Transverse colon (tissue), 4 donors: Measurements from ENCODE around the gene OLAH.

ENCODE experiments used
- EP300 ChIP-seq: sonication (generic); formaldehyde crosslinking; IDR thresholded peaks from one replicate; pipeline ENCODE4 v1.6.1; 2017; ENCODE audit warnings: antibody characterized with exemption, low read depth
- POLR2AphosphoS5 ChIP-seq, 3 donors: sonication (generic); formaldehyde crosslinking; IDR thresholded peaks; one replicate each; pipeline ENCODE4 v1.6.1; 2016; ENCODE audit warnings: antibody characterized with exemption in 3 of 3
- TF ChIP-seq, protein P1 (sequence below), 5 experiments: fragments of 200-600 bp in 3 of 5; fragments of 450-650 bp in 2 of 5; sonication (generic) in 3 of 5; IDR thresholded peaks; 1 replicate in 2 of 5; 2 replicates in 3 of 5; pipeline ENCODE4 v1.5.1; 2016 to 2017; ENCODE audit warnings: antibody characterized with exemption in 5 of 5, inconsistent platforms in 3 of 5, mild to moderate bottlenecking in 2 of 5, moderate library complexity in 1 of 5

DNA sequence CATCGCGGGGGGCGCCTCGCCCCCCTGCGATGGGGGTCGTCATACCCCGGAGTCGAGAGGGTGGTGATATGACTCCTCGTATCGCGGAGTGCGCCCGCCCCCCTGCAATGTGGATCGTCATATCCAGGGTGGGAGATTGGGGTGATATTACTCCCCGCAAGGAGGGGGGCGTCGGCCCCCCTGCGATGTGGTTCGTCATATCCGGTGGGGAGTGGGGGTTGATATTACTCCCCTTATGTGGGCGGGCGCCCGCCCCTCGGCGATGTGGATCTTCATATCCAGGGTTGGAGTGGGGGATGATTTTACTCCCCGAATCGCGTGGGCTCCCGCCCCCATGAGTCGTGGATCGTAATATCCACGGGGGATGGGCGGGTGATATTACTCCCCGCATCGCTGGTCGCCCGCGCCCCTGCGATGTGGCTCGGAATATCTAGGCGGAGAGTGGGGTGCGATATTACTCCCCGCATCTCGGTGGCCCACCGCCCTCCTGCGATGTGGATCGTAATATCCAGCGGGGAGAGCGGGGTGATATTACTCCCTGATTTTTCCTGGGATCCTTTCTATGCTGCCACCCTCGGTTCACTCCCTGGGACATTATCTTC, 47.7 kb upstream of the OLAH start:
- TF ChIP-seq, protein P1, sequence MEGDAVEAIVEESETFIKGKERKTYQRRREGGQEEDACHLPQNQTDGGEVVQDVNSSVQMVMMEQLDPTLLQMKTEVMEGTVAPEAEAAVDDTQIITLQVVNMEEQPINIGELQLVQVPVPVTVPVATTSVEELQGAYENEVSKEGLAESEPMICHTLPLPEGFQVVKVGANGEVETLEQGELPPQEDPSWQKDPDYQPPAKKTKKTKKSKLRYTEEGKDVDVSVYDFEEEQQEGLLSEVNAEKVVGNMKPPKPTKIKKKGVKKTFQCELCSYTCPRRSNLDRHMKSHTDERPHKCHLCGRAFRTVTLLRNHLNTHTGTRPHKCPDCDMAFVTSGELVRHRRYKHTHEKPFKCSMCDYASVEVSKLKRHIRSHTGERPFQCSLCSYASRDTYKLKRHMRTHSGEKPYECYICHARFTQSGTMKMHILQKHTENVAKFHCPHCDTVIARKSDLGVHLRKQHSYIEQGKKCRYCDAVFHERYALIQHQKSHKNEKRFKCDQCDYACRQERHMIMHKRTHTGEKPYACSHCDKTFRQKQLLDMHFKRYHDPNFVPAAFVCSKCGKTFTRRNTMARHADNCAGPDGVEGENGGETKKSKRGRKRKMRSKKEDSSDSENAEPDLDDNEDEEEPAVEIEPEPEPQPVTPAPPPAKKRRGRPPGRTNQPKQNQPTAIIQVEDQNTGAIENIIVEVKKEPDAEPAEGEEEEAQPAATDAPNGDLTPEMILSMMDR (IDR thresholded peaks at IDR 0.05), result no peak
- TF ChIP-seq POLR2AphosphoS5 (IDR thresholded peaks at IDR 0.05) (no peak), EP300 (no peak)
